HG03558 (cell line): Measurements from ENCODE around the gene USP6NL.
"Not testable (repeated sequence)": the region's sequence is repeated elsewhere in the genome, so short reads cannot be mapped to it uniquely, and the experiment has no call there.

Experiments used
- ATAC-seq: cut with Tn5 transposase; IDR thresholded peaks from one replicate; pipeline ENCODE4 v1.9.1; 2021; ENCODE audit warnings: moderate number of reproducible peaks; ENCODE audit not compliant: unreplicated experiment; ENCODE audit errors: extremely low read depth

Gene USP6NL

GRCh38 chr10:11494923-11495322 is 116.5 kb downstream of the USP6NL start:
- not testable (repeated sequence) for ATAC-seq

DNA sequence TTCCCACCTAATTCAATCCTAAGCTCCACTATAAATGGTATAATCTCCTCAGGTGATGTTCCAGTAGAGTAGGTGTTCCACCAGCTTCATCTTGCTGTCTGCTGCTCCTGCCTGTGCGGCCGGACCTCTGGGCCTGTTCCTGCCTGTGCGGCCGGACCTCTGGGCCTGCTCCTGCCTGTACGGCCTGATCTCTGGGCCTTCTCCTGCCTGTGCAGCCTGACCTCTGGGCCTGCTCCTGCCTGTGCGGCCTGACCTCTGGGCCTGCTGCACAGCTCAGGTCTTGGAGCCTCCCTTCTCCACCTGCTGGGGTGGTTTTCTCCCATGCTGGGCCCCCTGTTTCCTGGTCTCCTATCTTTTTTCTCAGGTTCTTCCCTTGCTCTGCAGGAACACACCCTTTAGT is 117.8 kb downstream of the USP6NL start:
- ATAC-seq: no peak

- ATAC-seq: no peak
These were observed 120.4 kb downstream of the USP6NL start for GRCh38 chr10:11491087-11491486.

DNA sequence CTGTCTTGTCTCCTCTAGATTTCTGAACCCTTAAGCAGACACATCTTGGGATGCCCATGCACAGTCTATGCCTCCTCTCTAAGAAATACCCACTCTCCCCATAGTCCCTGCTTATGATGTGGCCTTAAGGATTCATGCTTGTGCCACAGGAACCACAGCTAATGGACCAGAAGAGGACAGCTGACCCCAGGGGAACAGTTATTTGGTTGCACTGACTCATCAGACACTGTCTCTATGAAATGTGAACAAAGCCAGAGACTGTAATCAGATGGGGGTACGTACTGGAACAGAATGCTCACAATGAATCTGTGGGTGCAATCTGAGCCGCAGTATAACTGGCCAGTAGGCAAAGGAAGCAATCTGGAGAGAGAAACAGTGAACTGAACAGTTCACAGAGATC is 121.9 kb downstream of the USP6NL start:
- no peak for ATAC-seq

DNA sequence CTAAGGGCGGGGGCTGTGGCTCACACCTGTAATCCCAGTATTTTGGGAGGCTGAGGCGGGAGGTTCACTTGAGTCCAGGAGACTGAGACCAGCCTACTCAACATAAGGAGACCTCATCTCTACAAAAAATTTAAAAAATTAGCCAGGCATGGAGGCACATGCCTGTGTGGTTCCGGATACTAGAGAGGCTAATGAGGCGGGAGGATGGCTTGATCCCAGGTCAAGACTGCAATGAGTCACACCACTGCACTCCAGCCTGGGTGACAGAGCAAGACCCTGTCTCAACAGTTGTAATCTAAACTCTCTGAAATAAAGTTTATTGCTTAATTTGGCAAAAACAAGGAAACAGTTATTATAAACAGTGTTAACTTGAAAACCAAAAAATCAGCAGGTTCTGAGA is 123.3 kb downstream of the USP6NL start:
- ATAC-seq: no peak

DNA sequence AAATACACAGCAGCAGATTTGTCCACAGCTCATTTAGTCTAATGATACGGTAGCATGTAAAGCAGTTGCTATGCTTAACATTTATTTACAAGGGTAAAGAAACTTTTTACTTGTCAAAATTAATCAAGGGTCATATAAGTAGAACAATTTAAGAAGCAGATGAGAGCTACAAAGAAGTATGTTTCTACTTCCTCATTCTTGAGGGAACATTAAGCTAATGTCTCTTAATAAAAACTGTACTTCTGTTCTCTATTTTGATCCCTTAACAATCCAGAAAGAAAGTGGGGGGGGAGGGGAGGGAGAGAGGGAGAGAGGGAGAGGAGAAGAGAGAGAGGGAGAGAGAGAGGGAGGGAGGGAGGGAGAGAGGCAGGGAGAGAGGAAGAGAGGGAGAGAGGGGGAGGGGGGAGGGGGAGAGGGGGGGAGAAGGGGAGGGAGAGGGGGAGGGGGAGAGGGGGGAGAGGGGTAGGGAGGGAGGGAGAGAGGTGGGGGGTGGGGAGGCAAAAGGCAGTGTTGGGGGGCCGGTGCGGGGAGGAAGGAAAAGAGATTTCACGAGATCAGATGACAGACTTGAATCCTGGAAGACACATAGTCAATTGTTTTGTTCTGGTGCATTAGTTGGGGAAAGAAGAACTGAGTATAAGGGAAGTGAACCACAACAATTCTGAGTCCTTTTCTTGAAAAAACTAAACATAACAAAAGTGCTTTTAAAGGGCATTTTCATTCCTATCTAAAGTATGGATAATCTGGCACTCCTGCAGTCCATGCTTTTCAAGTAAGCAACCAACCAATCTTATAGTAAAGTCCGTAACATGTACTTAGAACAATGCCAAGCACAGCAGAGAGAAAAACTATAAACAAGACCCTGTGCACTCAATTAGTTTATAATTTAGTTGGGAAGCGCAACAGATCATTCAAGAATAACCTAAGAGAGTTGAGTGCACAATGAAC is 128.0 kb downstream of the USP6NL start:
- ATAC-seq: no peak

DNA sequence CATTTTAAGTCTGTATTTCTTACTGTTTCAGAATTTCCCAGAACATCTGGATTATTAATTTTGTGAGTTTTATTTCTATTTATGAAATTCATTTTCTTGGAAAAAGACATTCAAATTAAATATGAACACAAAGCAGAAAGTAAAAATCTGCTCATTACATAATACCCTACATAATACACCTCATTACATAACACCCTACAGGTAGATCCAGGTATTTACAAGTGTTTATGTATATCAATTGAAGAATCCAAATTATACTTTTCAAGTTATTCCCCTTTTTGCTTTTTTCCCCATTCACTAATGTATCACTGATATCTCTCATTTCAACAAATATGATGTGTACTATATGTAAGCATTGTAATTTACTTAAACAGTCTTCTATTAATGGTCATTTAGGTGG is 129.1 kb downstream of the USP6NL start:
- ATAC-seq: no peak

DNA sequence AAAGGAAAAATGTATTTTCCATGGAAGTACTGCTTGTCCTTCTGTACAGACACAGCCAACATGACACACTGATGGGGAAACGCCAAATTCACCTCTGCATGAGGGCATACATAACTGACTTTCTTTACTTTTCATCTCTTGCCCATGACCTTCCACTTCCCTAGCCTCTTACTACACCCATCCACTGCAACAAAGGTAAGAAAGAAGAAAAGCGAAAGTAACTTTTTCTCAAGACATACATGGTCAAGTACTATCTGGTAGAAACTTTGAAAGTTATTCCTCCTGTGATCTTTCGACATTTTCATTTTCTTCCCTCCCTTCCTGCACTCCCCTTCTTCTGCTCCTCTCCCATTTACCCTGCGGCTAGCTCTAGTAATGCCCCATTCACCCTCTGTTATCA is 130.8 kb downstream of the USP6NL start:
- no peak for ATAC-seq

DNA sequence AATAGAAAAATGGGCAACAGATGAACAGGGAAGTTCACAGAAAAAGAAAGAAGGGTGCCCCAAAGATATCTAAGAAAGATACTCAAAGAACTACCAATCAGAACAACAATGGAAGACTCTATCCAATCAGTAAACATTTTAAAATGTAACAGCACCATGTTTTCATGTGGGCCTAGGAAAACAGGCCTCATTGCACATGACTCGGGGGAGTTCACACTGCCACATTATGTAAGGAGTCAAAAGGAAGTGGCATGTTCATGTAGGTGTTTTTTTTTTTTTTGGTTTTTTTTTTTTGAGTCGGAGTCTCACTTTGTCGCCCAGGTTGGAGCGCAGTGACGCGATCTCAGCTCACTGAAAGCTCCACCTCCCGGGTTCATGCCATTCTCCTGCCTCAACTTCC is 132.2 kb downstream of the USP6NL start:
- no peak for ATAC-seq

DNA sequence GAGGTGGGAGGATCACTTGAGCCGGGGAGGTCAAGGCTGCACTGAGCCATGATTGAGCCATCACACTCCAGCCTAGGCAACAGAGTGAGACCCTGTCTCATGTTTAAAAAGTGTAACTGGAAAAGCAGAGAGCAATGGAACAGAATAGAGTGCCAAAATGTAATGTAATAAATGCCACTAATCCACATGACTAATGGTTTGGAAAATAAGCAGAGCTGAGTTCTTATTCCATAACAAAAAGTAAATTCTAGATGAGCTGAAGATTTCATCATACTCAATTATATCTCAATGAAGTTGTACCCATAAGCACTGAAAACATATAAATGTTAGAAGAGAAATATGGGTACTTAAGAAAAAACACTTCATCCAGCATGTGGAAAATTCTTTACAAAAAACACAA is 132.6 kb downstream of the USP6NL start:
- ATAC-seq: no peak

DNA sequence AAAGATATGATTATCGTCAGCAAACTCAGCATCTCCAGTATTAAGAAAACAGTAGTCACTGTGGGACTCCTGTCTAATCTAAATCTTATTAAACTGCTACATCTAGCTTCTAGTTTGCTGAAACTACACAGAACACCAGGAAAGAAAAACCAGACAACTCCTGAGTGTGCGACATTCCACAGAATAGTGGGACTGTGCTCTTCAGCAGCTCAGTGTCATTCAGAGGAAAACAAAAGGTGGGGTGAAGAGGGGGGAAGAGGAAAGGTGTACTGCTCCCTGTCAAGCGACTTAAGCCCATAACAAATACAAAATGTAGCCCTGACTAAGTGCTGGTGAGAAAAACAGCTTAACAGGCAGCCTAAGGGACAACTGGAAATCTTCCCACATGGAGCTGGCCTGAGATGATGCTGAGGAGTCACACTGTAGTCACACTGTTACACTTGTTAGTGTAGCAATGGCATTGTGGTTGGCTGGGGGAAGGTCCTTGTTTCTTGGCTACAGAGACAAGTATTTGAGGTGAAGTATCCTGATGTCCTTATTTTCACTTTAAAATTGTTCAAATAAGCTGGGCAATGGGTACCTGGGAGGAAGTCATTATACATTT is 135.5 kb downstream of the USP6NL start:
- ATAC-seq: no peak

DNA sequence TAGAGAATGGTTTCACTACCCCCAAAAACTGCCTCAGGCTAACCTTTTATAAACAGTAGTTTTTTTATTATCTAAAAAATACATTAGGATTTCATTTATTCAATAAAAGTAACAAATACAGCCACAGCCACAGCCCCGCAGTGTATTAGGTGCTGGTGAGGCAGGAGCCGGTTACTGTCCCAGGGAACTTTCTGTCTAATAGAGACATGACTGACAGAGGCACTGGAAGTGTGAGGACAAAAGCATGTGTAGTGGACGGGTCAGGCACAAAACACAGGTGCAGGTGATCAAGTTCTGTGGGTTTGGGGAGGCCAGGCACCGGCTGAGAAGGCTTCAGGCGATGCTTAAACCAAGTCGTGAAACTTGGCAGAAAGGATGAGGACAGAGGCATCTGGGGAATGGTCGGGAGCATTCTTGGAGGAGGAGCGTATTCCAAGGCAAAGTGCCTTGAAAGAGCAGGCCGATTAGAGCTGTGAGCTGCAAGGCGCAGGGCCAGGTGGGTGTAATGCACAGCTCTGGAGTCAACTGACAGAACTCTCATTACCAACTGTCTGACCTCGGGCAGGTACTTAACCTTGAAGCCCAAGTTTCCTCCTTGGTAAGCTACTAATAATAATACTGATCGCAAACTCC is 138.2 kb downstream of the USP6NL start:
- no peak for ATAC-seq

GRCh38 chr10:11472158-11472753 is 139.2 kb downstream of the USP6NL start:
- no peak for ATAC-seq

DNA sequence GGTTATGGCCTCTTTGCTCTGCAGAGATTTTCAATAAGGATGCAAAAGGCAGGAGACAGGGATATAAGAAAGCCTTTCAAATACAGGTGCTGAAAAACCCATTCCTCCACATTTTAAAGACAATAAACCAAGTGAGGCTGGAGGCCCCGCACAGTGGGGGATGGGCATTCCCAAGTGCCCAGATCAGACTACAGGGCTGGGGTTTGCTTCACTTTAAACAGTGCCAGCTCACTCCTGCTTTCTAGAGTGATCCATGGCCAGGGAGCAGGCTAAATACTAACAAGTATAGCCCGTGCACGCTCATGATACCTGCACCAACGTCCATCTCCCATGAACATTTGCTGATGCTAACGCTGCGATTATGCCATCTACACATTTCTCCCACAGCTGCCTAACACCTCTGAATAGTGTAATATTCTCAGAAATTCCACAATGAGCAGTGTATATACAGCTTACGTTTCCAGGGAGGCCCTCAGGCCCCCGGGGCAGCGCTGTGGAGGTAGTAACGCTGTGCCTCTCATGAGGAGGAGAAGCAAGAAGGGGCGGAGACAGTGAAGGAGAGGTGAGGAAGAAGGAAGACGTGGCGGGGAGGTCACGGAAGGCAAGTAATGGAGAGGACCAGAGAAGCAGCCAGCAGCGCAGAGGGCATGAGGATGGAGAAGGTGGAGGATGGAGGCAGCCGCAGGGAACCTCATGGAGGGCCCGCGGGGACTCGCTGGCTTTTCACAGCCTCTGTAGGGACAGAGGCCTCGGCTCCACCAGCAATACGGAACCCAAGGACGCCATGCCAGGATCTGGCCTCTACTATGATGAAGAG is 141.7 kb downstream of the USP6NL start:
- ATAC-seq: no peak

DNA sequence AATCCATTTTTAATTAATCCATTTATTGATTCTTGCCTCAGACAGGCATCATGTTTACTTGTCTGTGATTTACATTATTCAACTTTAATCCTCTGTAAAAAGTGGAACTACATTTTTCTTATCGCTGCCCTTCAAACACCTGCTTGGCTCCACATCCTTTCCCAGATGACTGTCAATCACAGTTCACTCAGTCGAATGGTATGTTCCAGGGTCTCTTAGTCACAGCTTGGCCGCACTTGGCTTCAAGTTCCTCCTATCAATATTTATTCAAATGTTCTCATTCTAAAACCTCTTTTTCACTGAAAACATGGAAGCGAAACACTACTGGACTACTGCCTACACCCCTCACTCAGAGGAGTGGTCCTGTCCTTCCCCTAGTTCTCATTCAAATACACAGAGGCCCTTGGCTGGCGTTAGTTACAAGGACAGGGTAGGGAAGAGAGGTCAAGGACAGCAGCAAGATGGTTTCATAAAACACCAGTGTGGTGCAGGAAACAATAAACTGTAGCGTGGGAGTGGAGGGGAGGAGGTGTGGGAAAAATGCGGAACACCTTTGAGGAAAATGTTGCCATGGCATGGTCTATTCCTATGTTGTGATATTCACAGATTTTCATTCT is 143.2 kb downstream of the USP6NL start:
- no peak for ATAC-seq

- ATAC-seq: no peak
These were observed 146.0 kb downstream of the USP6NL start for GRCh38 chr10:11465406-11465805.

- no peak for ATAC-seq
These were observed 148.3 kb downstream of the USP6NL start for GRCh38 chr10:11463111-11463510.

DNA sequence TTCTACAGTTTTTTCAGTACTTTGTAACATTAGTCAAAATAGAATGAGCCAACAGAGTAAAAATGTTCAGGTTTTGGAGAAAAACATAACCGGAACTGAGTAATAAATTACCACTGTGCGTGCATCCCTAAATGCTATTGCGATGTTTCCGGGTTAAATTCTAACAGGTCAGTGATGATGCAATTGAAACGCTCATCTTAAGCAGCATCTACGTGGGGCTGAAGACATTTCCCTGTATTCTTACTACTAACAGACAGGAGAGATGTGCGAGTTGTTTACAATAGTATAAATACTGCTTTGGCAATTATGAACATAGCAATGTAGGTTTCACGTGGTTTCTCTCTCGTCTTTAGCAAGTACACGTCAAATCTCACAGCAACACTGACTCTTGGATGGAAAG is 149.4 kb downstream of the USP6NL start:
- no peak for ATAC-seq

DNA sequence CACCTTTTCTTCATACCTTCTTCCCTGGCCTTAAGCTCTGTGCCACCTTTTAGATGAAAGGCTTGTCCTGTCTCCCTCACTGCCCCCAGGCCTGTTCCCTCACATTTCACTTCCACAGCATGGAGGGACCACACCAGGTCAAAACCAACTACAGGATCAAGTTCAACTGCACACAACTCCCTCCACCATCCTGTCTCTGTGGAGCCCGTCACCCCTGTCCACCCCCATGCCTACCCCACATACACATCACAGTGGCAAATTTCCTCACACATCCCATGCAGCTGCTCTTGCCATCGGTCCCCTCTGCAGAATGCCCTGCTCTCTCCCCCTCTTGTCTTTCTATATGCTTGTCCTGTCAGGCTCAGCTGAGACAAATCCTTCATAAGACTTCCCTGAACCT is 154.1 kb downstream of the USP6NL start:
- no peak for ATAC-seq
